Keratinocyte (primary cell): ENCODE results near the gene SSNA1. TPM values are rescaled to one million over a fixed set of nuclear protein-coding genes. Genes with fewer than 3 reads are reported as not detected.

ENCODE experiments used
- DNase-seq: peaks from one replicate; pipeline ENCODE4 v3.0.0-alpha.2; 2011; ENCODE audit warnings: low read depth, missing footprints, low spot score
- FAIRE-seq: peaks from 2 replicates; lab custom pipeline; 2011; peaks lifted over from hg19 to GRCh38; lab: Jason Lieb, UNC
- H2AFZ ChIP-seq: 2 replicates; pipeline ENCODE4 v1.6.0; 2012; ENCODE audit warnings: low read length, control low read depth, inconsistent platforms; ENCODE audit not compliant: control insufficient read depth
- H3K27ac ChIP-seq: 2 replicates; pipeline ENCODE4 v1.5.1; 2011; ENCODE audit warnings: low read length; ENCODE audit not compliant: control insufficient read depth, insufficient read depth
- H3K27me3 ChIP-seq: 3 replicates; pipeline ENCODE4 v1.6.0; 2011; ENCODE audit warnings: low read length; ENCODE audit not compliant: control insufficient read depth, insufficient read depth; ENCODE audit errors: extremely low read depth
- H3K36me3 ChIP-seq, 2 experiments: 2 replicates in 1 of 2; 3 replicates in 1 of 2; pipeline ENCODE4 v1.5.1; 2011; ENCODE audit warnings: low read length in 2 of 2, mild to moderate bottlenecking in 1 of 2; ENCODE audit not compliant: control insufficient read depth in 2 of 2, insufficient read depth in 2 of 2; ENCODE audit errors: extremely low read depth in 1 of 2
- H3K4me1 ChIP-seq: 3 replicates; pipeline ENCODE4 v1.5.1; 2011; ENCODE audit warnings: low read length; ENCODE audit not compliant: control insufficient read depth, insufficient read depth; ENCODE audit errors: extremely low read depth
- H3K4me2 ChIP-seq: 3 replicates; pipeline ENCODE4 v1.6.0; 2011; ENCODE audit warnings: low read depth, low read length; ENCODE audit not compliant: control insufficient read depth, insufficient read depth; ENCODE audit errors: extremely low read depth
- H3K4me3 ChIP-seq, 3 experiments: fragments of 200-600 bp in 1 of 3; sonication (generic) in 1 of 3; 2 replicates in 2 of 3; 3 replicates in 1 of 3; pipeline ENCODE4 v1.5.1; 2011 to 2016; ENCODE audit warnings: low read length in 3 of 3, mild to moderate bottlenecking in 3 of 3, control low read depth in 2 of 3, inconsistent platforms in 1 of 3, low read depth in 1 of 3, mixed read lengths in 1 of 3, mixed run types in 1 of 3, moderate library complexity in 1 of 3; ENCODE audit not compliant: control insufficient read depth in 2 of 3, insufficient read depth in 2 of 3; ENCODE audit errors: extremely low read depth in 1 of 3
- H3K79me2 ChIP-seq: 2 replicates; pipeline ENCODE4 v1.6.0; 2012; ENCODE audit warnings: low read length; ENCODE audit not compliant: control insufficient read depth, insufficient read depth
- H3K9ac ChIP-seq: 3 replicates; pipeline ENCODE4 v1.6.0; 2011; ENCODE audit warnings: low read length; ENCODE audit not compliant: control insufficient read depth, insufficient read depth; ENCODE audit errors: extremely low read depth
- H3K9me1 ChIP-seq: 3 replicates; pipeline ENCODE4 v1.6.0; 2011; ENCODE audit warnings: low read length; ENCODE audit not compliant: control insufficient read depth, insufficient read depth; ENCODE audit errors: extremely low read depth
- H3K9me3 ChIP-seq: 2 replicates; pipeline ENCODE4 v1.5.1; 2012; ENCODE audit warnings: low read depth, low read length; ENCODE audit not compliant: control insufficient read depth
- H4K20me1 ChIP-seq: 3 replicates; pipeline ENCODE4 v1.6.0; 2011; ENCODE audit warnings: low read length; ENCODE audit not compliant: control insufficient read depth, insufficient read depth; ENCODE audit errors: extremely low read depth
- EZH2 ChIP-seq: IDR thresholded peaks from one replicate; pipeline ENCODE4 v1.6.1; 2012; ENCODE audit warnings: inconsistent platforms, mild to moderate bottlenecking, low read length, moderate library complexity
- dilution Hi-C: fragments of 300-500 bp; cut with MboI; formaldehyde crosslinking; loops from one replicate; pipeline ENCODE4 v1.7.0; 2020; ENCODE audit warnings: low sequenced_read_pairs; ENCODE audit not compliant: extremely low pct_ligation_motif_present
- polyA plus RNA-seq, 5 experiments: library from polyadenylated mRNA; depleted of rRNA in 3 of 5; stranded (reverse) in 3 of 5; stranded (forward) in 1 of 5; unstranded in 1 of 5; fragments of >200 nt; gene quantifications; 1 replicate in 1 of 5; 2 replicates in 3 of 5; 3 replicates in 1 of 5; pipeline versions ENCODE4 v1.2.1 to v1.2.3, GENCODE V29; 2011 to 2012; ENCODE audit warnings: missing spikeins in 2 of 5, low read depth in 1 of 5, low replicate concordance in 1 of 5
- TF ChIP-seq, protein P1 (sequence below), 3 experiments: IDR thresholded peaks in 1 of 3; conservative IDR thresholded peaks in 1 of 3; optimal IDR thresholded peaks in 1 of 3; 2 replicates in 2 of 3; 3 replicates in 1 of 3; pipeline versions ENCODE3 to v1.5.1; 2011; ENCODE audit warnings: low read length in 3 of 3, mild to moderate bottlenecking in 3 of 3, moderate library complexity in 2 of 3, control low read depth in 1 of 3, inconsistent platforms in 1 of 3; ENCODE audit not compliant: insufficient read depth in 2 of 3; ENCODE audit errors: extremely low read depth in 1 of 3

The SSNA1 gene
- polyA plus RNA-seq, 1 donor (not counting 4 experiments of a cell fraction or from before 2014, with no cell fraction given) = 45.3 TPM

- TF ChIP-seq, protein P1, sequence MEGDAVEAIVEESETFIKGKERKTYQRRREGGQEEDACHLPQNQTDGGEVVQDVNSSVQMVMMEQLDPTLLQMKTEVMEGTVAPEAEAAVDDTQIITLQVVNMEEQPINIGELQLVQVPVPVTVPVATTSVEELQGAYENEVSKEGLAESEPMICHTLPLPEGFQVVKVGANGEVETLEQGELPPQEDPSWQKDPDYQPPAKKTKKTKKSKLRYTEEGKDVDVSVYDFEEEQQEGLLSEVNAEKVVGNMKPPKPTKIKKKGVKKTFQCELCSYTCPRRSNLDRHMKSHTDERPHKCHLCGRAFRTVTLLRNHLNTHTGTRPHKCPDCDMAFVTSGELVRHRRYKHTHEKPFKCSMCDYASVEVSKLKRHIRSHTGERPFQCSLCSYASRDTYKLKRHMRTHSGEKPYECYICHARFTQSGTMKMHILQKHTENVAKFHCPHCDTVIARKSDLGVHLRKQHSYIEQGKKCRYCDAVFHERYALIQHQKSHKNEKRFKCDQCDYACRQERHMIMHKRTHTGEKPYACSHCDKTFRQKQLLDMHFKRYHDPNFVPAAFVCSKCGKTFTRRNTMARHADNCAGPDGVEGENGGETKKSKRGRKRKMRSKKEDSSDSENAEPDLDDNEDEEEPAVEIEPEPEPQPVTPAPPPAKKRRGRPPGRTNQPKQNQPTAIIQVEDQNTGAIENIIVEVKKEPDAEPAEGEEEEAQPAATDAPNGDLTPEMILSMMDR (optimal IDR thresholded peaks at IDR 0.05 in 1 of 3, IDR thresholded peaks at IDR 0.05 in 1 of 3, conservative IDR thresholded peaks at IDR 0.05 in 1 of 3; ENCODE audit: extremely low read depth in 1 of 3, insufficient read depth in 2 of 3, low read length in 3 of 3) = no peak
- TF ChIP-seq EZH2 = no peak
- peaks cover 9% of the 10 kb centered on the region for H3K27me3 ChIP-seq
- H3K4me2 ChIP-seq = no peak overlapping the region
- H3K9me1 ChIP-seq = no peaks in the 10 kb centered on the region
- dilution Hi-C loops = no loop called here
- DNase-seq (no peak), FAIRE-seq (no peak)
- H3K9ac ChIP-seq = no peak overlapping the region
- H3K4me3 ChIP-seq = no peak overlapping the region
- H3K27ac ChIP-seq = no peak overlapping the region
- no peaks in the 10 kb centered on the region for H3K79me2 ChIP-seq
- H2AFZ ChIP-seq = no peak overlapping the region
- H3K9me3 ChIP-seq = no peaks in the 10 kb centered on the region
- peaks cover 14 to 17% of the 10 kb centered on the region in 2 experiments for H3K36me3 ChIP-seq
- H4K20me1 ChIP-seq = peaks cover 5% of the 10 kb centered on the region
- H3K4me1 ChIP-seq = no peaks in the 10 kb centered on the region
These were observed 8.7 kb upstream of the SSNA1 start for GRCh38 chr9:137179761-137180160.

GRCh38 chr9:137180491-137180890 is 8.0 kb upstream of the SSNA1 start:
- Histone ChIP-seq H4K20me1 (peaks cover 5% of the 10 kb centered on the region), H3K9me3 (no peaks in the 10 kb centered on the region), H3K36me3 (peaks cover 15 to 17% of the 10 kb centered on the region in 2 experiments), H3K27ac (no peak overlapping the region), H3K9me1 (no peaks in the 10 kb centered on the region), H2AFZ (no peak overlapping the region), H3K4me1 (no peaks in the 10 kb centered on the region), H3K9ac (no peak overlapping the region), H3K4me3 (no peak overlapping the region), H3K79me2 (peaks cover 1% of the 10 kb centered on the region), H3K27me3 (peaks cover 1% of the 10 kb centered on the region), H3K4me2 (no peak overlapping the region)
- no peak for DNase-seq
- no peak for TF ChIP-seq EZH2
- TF ChIP-seq, protein P1 (optimal IDR thresholded peaks at IDR 0.05 in 1 of 3, IDR thresholded peaks at IDR 0.05 in 1 of 3, conservative IDR thresholded peaks at IDR 0.05 in 1 of 3; ENCODE audit: extremely low read depth in 1 of 3, insufficient read depth in 2 of 3, low read length in 3 of 3) = no peak
- no peak for FAIRE-seq
- dilution Hi-C loops = no loop called here
